ENCODE data around the gene OSBPL3. TPM values are rescaled to one million over a fixed set of nuclear protein-coding genes. Genes with fewer than 3 reads are reported as not detected.

The OSBPL3 gene
- total RNA-seq, 1 experiment from 2014 or later: 36.8 TPM

DNA sequence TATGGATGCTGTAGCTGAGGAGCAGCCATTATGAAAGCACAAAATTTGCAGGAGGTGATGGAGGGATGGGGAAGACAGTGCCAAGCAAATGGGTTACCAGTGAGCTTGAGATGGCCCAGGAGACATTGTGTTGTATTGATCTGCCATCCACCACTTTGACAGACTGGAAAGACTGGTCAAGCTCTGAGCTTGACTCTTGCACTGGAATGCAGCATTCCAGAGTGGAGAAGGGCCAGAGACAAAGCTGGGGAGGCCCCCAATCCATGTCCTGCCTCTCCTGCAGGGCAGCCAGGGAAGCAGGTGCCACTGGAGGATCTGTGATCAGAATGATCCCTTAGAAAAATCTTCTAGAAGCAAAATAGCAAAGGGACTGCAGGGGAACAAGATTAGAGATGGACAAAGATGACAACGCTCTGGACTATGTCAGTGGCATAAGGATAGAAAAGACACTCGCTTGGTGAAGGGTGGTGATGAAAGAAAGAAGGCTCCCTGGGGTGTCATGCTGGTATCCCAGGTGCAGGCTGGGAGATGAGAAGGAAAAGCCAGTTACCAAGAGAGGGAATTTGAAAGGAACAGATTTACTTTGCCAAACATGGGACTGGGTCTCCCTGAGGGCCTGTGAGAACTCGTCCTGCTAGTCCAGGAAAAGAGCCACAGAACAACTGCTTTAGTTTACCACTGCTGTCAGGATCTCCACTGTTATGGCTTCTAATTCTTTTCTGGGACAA lies 227.7 kb downstream of the OSBPL3 start:
- TF ChIP-seq TCF7L2 (IDR thresholded peaks at IDR 0.05; ENCODE audit: borderline replicate concordance, extremely low read depth, insufficient read depth, insufficient read length) (no peak), ELF1 (IDR thresholded peaks at IDR 0.05; ENCODE audit: borderline replicate concordance, low read depth) (no peak), SIN3A (IDR thresholded peaks at IDR 0.05; ENCODE audit: low read depth) (no peak), SRF (IDR thresholded peaks at IDR 0.05; ENCODE audit: low read depth) (no peak), YY1 (IDR thresholded peaks at IDR 0.05; ENCODE audit: extremely low read depth, insufficient replicate concordance, low read depth, low read length) (no peak), CEBPB (IDR thresholded peaks at IDR 0.05; ENCODE audit: low read depth) (no peak), EGR1 (IDR thresholded peaks at IDR 0.05; ENCODE audit: low read depth) (no peak), JUND (IDR thresholded peaks at IDR 0.05) (no peak), SP1 (IDR thresholded peaks at IDR 0.05; ENCODE audit: low read depth) (no peak), POLR2AphosphoS5 (IDR thresholded peaks at IDR 0.05; ENCODE audit: low read depth, low read length) (no peak), EZH2phosphoT487 (IDR thresholded peaks at IDR 0.05; ENCODE audit: borderline replicate concordance) (no peak), CBX3 (IDR thresholded peaks at IDR 0.05; ENCODE audit: low read depth) (no peak), FOSL1 (IDR thresholded peaks at IDR 0.05; ENCODE audit: low read depth) (no peak)
- TF ChIP-seq, protein P1, sequence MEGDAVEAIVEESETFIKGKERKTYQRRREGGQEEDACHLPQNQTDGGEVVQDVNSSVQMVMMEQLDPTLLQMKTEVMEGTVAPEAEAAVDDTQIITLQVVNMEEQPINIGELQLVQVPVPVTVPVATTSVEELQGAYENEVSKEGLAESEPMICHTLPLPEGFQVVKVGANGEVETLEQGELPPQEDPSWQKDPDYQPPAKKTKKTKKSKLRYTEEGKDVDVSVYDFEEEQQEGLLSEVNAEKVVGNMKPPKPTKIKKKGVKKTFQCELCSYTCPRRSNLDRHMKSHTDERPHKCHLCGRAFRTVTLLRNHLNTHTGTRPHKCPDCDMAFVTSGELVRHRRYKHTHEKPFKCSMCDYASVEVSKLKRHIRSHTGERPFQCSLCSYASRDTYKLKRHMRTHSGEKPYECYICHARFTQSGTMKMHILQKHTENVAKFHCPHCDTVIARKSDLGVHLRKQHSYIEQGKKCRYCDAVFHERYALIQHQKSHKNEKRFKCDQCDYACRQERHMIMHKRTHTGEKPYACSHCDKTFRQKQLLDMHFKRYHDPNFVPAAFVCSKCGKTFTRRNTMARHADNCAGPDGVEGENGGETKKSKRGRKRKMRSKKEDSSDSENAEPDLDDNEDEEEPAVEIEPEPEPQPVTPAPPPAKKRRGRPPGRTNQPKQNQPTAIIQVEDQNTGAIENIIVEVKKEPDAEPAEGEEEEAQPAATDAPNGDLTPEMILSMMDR (IDR thresholded peaks at IDR 0.05 in 2 of 3, conservative IDR thresholded peaks at IDR 0.05 in 1 of 3; ENCODE audit: borderline replicate concordance in 1 of 3, insufficient read depth in 1 of 3, low read depth in 2 of 3, low read length in 2 of 3): no peak
- TF ChIP-seq, protein P2, sequence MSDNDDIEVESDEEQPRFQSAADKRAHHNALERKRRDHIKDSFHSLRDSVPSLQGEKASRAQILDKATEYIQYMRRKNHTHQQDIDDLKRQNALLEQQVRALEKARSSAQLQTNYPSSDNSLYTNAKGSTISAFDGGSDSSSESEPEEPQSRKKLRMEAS (IDR thresholded peaks at IDR 0.05): no peak
- TF ChIP-seq, protein P3, sequence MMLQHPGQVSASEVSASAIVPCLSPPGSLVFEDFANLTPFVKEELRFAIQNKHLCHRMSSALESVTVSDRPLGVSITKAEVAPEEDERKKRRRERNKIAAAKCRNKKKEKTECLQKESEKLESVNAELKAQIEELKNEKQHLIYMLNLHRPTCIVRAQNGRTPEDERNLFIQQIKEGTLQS (IDR thresholded peaks at IDR 0.05): no peak
- TF ChIP-seq, protein P4, sequence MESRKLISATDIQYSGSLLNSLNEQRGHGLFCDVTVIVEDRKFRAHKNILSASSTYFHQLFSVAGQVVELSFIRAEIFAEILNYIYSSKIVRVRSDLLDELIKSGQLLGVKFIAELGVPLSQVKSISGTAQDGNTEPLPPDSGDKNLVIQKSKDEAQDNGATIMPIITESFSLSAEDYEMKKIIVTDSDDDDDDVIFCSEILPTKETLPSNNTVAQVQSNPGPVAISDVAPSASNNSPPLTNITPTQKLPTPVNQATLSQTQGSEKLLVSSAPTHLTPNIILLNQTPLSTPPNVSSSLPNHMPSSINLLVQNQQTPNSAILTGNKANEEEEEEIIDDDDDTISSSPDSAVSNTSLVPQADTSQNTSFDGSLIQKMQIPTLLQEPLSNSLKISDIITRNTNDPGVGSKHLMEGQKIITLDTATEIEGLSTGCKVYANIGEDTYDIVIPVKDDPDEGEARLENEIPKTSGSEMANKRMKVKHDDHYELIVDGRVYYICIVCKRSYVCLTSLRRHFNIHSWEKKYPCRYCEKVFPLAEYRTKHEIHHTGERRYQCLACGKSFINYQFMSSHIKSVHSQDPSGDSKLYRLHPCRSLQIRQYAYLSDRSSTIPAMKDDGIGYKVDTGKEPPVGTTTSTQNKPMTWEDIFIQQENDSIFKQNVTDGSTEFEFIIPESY (IDR thresholded peaks at IDR 0.05; ENCODE audit: extremely low read depth, insufficient replicate concordance, low read length): no peak
- TF ChIP-seq, protein P5, sequence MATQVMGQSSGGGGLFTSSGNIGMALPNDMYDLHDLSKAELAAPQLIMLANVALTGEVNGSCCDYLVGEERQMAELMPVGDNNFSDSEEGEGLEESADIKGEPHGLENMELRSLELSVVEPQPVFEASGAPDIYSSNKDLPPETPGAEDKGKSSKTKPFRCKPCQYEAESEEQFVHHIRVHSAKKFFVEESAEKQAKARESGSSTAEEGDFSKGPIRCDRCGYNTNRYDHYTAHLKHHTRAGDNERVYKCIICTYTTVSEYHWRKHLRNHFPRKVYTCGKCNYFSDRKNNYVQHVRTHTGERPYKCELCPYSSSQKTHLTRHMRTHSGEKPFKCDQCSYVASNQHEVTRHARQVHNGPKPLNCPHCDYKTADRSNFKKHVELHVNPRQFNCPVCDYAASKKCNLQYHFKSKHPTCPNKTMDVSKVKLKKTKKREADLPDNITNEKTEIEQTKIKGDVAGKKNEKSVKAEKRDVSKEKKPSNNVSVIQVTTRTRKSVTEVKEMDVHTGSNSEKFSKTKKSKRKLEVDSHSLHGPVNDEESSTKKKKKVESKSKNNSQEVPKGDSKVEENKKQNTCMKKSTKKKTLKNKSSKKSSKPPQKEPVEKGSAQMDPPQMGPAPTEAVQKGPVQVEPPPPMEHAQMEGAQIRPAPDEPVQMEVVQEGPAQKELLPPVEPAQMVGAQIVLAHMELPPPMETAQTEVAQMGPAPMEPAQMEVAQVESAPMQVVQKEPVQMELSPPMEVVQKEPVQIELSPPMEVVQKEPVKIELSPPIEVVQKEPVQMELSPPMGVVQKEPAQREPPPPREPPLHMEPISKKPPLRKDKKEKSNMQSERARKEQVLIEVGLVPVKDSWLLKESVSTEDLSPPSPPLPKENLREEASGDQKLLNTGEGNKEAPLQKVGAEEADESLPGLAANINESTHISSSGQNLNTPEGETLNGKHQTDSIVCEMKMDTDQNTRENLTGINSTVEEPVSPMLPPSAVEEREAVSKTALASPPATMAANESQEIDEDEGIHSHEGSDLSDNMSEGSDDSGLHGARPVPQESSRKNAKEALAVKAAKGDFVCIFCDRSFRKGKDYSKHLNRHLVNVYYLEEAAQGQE (IDR thresholded peaks at IDR 0.05; ENCODE audit: low read depth): no peak
- ATAC-seq: no peak
- ChIA-PET POLR2A (no interaction called here), RAD21 (ENCODE audit: low non-redundant PET in 1 of 2, low total read pairs in 2 of 2, uncharacterized antibody in 2 of 2, unreplicated experiment in 2 of 2) (no interaction called here), CTCF (no interaction called here)
- Histone ChIP-seq H3K4me2 (ENCODE audit: low read length) (no peak overlapping the region), H3K9me3 (ENCODE audit: control insufficient read depth in 1 of 2, insufficient read depth in 1 of 2, low read depth in 1 of 2, low read length in 2 of 2) (no peaks in the 10 kb centered on the region), H2AFZ (ENCODE audit: low read depth, low read length, poor library complexity, severe bottlenecking) (no peak overlapping the region), H3K36me3 (ENCODE audit: control insufficient read depth in 1 of 2, insufficient read depth in 2 of 2, low read length in 2 of 2) (no peaks in the 10 kb centered on the region), H3K4me1 (ENCODE audit: control insufficient read depth in 1 of 2, insufficient read depth in 2 of 2, low read length in 2 of 2) (peaks cover 0 to 10% of the 10 kb centered on the region in 2 experiments; a peak in 1 of 4 replicates), H3K27ac (ENCODE audit: low read depth, low read length) (no peak overlapping the region), H3K4me3 (replicated peaks in 1 of 2; ENCODE audit: low read depth in 1 of 2, low read length in 2 of 2) (no peak overlapping the region), H3K27me3 (ENCODE audit: insufficient read depth, low read length) (no peaks in the 10 kb centered on the region), H3K9me2 (ENCODE audit: insufficient read depth) (no peaks in the 10 kb centered on the region), H3K79me2 (ENCODE audit: insufficient read depth, low read length) (no peaks in the 10 kb centered on the region), H4K20me1 (ENCODE audit: insufficient read depth) (no peaks in the 10 kb centered on the region), H3K9ac (ENCODE audit: low read length) (no peak overlapping the region)
- DNase-seq (ENCODE audit: low read depth, low spot score): no peak
- no TSS peak for BruUV-seq (replicated peaks)
- intact Hi-C loops (cut with micrococcal nuclease): no loop called here

All from HCT116 (cell line).